HG02884 (cell line): ENCODE measurements around the gene NUMA1.

Source experiments
- ATAC-seq: cut with Tn5 transposase; IDR thresholded peaks from one replicate; pipeline ENCODE4 v1.9.1; 2021; ENCODE audit warnings: mild to moderate bottlenecking, moderate library complexity; ENCODE audit not compliant: unreplicated experiment

Gene NUMA1

DNA sequence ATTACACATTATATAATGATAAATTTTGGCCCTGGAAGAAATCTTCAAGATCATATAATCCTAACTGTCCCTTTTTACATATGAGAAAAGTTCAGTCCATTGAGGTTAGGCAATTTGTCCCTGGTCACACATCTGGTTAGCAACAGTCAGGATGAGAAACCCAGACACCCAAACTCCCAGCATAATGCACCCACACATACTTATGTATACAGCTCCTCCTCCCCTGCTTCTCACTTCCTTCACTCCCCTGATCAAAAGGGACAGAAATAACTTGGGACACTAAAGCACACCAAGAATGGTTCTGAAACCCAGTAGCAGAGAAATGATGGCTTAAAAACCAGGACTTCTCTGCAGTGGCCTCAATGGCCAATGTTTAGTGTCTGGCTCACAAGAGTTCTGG, 11.1 kb downstream of the NUMA1 start:
- no peak for ATAC-seq

DNA sequence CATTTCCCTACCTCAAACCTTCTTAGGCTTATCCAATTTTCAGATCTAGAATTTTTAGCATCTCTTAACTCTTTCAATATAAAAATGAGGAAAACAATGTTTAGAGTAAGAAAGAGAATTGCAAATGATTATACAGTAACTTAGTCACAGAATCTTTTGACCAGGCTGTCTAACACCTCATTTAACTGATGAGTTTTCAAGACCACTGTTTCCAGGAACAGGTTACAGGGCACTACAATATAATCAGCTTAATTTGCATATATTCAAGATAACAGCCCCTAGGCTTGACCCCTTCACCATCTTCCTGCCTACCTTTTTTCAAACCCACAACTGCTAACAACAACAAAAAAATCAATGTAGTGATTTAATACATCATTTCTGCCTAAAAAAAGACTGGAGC, 12.7 kb downstream of the NUMA1 start:
- ATAC-seq: no peak

GRCh38 chr11:72067266-72067665, 13.1 kb downstream of the NUMA1 start:
- ATAC-seq: no peak

DNA sequence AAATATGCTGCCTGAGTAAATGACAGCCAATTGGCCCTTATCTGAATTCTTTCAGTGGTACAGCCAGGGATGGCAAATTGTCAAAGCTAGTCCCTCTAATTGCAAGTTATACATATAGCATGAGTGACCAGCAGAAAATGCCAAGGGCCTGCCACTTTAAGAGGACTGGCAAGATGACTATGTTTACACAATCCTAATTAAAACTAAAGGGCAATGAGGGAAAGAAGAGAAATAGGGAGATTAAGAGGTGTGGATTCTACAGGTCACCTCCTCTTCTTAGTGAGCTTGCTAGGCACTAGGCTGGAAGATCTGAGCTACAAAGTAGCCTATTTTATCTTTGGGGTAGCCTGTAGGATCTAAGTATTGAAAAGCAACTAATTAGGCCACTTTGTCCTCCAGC, 13.5 kb downstream of the NUMA1 start:
- no peak for ATAC-seq

- no peak for ATAC-seq
These were observed 18.5 kb downstream of the NUMA1 start for GRCh38 chr11:72061739-72062396.

- no peak for ATAC-seq
These were observed 21.8 kb downstream of the NUMA1 start for GRCh38 chr11:72058416-72059034.

DNA sequence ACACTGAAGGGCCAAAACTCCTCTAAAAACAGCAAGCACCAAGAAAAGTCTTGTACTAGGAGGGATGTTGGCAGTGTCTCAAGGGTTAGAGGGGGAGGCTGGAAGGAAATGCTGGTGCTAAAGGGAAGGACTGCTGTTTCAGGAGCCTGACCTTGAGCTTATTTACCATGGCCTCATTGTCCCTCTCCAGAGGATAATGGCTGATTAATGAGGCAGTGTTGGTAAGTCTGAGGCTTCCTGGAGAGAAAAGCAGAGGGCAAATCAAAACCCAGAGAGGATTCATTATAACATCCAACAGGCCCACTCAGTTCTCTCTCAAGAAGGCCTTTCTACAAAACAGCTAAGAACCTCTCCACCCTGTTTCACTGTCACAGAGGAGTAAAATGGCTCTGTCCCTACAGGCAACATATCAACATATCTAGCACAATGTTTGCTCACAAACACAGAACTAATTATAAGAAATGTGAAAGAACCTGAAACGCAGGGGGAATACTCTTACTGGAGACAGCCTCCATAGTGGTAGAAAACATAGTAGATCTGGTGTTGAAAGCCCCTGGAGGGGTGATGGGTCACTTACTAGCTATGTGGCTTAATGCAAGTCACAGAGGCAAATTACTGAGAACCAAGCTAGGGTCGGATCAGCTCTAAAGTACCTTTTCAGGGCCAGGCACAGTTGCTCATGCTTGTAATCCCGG, 31.4 kb downstream of the NUMA1 start:
- ATAC-seq: no peak

DNA sequence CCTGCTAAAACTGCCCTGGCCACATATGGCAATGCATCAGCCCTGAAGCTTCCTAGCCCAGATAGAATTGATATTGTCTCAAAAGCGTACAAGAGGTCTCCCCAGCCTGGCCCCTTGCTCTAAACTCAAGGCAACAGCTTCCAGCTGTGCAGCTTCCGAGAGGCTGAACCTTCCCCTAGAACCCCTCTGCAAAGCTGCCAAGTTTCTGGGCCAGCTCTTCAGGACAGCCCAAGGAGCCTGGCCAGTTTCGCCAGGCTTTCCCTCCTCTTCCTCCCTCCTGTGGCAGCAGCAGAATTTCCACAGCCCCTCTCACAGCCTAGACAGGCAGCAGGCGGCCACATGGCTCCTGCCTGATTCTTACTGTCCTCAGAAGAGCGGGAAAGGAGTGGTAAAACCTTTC, 34.5 kb downstream of the NUMA1 start:
- ATAC-seq: no peak

DNA sequence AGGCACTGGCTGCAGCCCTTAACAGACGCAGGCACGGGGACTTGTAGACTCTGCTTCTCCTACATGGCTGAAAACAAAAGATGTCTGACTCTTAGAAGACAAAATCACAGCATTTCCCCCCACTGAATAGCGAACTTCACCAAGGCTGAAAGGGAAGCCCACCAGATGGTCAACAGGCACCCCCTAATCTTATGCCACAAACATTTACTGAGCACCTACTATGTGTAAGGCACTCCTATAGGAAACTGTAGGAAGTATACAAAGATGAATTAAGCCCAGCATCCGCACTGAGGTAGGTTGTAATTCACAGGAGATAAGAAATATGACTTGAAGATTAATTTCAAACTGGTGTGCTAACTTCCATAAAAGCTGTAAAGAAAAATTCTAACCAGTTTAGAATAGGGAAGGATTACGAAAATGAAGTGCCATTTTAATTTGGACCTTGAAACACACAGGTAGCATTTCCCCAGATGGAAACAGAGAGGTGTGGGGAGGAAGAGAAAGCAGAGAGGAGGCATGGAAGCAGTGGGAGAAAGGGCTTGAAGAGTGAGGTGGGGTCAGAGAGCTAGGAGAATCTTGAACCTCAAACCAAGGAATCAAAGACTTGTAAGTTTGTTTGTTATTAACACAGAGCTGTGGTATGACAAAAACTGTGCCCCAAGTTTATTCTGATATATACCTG, 38.1 kb downstream of the NUMA1 start:
- no peak for ATAC-seq

DNA sequence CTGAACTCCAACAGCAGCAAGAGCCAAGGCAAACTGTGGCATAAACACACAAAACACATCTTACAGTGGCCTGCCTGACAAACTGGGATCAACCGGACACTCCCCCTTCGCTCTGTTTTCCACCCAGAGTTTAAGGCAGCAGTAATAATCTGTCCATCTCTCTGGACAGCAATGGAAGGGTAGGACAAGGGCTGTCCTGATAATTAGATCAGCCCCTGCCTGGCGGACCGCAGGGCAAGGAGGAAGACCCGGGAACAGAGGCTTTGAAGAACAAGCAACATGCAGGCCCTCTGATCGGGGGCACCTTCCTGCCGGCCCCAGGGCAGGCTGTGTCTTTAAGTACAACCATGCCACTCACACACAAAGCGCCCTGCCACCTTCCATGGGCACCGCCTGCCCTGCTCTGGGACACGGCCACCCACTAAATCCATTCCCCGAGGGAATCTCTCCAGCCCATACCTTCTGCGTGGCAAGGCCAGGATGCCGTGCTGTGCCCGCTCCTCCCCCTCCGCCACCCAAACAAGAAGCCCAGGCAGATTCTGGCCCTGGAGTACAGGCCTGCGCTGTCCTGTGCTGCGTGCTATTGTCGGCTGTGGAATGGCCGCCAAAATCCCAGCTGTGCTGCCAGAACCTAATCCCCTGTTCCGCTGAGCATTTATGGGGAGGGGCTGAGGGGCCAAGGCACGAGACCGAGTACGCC, 38.8 kb downstream of the NUMA1 start:
- no peak for ATAC-seq

DNA sequence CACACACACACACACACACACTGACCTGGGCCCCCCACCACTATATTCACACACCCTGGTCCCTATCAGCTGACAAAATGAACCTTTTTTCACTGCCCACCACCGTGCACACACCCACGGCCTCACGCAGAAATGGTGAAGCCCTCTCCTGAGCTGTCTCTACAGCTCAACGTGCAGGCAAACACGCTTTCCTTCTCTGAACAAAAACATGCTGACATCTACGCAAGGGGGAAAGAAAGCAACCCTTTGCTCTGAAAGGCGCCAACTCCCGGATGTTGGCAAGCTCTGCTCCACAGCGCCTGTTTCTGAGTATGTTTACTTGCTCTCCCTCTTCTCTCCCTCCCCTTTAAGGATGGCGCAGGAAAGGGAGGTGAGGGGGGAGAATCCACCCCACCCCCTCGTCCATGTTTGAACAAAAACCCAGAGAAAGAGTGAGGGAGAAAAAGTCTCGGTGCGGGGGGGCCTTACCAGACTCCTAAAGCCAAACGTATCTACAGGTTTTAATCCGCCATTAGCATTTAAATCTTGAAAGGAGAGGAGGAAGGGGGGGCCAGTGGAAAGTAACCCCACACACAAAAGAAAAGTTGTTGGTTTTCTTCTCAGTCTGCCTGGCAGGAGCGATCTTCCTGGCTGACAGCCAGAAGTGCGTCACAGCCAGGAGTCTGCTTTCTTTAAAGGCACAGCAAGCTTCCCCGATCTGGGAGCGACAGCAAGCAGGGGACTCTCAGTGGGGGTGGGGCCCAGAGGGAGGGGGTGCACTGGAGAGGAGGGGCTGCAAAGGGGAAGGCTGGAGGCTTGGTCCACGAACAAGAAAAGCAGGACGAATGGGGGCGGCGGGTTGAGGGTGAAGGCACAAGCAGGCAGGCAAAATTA, 39.6 kb downstream of the NUMA1 start:
- no peak for ATAC-seq

GRCh38 chr11:72039856-72040401, 40.4 kb downstream of the NUMA1 start:
- ATAC-seq: no peak

GRCh38 chr11:72039031-72039855, 41.1 kb downstream of the NUMA1 start:
- ATAC-seq: no peak

DNA sequence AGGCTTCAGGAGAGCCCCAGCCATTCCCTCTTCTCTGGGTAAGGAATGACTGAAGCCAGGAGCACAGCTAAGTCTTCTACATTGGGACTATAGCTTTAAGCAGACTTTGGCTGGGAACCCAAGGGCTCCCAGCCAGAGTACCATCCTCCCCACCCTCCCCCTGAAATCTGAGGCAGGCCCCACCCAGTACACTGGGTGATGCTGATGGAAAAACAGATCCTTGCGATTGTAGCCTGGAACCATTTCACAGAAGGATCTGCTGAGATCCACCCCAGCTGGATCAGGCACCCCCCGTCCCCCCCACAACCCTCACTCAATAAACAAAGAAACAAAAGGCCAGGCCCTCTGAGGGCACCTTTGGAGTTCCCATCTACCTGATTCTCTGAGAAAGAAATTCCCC, 41.9 kb downstream of the NUMA1 start:
- ATAC-seq: no peak

GRCh38 chr11:72037554-72038311, 42.6 kb downstream of the NUMA1 start:
- ATAC-seq: no peak

GRCh38 chr11:72036687-72037086, 43.7 kb downstream of the NUMA1 start:
- ATAC-seq: no peak

DNA sequence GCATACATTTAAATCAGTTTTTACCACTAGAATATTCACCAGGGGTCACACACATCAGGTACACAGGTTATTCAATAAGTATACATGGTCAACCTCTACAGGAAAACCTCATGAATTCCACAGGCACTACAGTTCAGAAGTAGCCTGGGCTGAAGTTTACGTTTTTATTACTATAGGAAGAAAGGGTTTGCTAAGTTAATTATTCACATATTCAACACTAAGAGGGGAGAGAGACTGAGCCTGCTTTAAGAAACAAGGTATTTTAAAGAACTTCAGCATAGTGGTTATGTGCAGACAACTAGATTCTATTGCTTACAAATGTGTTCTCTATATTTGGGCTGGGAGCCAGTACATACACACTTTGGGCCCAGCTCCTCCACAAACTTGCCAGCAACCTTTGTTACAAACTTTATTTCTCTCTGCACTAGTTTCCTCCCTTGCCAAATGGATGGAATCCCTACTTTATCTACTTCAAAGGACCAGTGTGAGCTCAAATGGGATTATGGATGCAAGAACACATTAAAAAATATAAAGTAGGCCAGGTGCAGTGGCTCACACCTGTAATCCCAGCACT, 49.8 kb downstream of the NUMA1 start:
- no peak for ATAC-seq

GRCh38 chr11:72026090-72026489, 54.3 kb downstream of the NUMA1 start:
- no peak for ATAC-seq
